HG02885 (cell line): ENCODE measurements around the gene GGNBP2.
"Not testable (repeated sequence)": the region's sequence is repeated elsewhere in the genome, so short reads cannot be mapped to it uniquely, and the experiment has no call there.

Experiments
- ATAC-seq: cut with Tn5 transposase; IDR thresholded peaks from one replicate; pipeline ENCODE4 v1.9.1; 2021; ENCODE audit warnings: mild to moderate bottlenecking; ENCODE audit not compliant: unreplicated experiment, poor library complexity

GGNBP2 gene

GRCh38 chr17:36599546-36600250 lies 55.0 kb downstream of the GGNBP2 start:
- ATAC-seq, result no peak

- no peak for ATAC-seq
These were observed 55.7 kb downstream of the GGNBP2 start for GRCh38 chr17:36600465-36600864.

GRCh38 chr17:36600936-36601302 lies 56.2 kb downstream of the GGNBP2 start:
- ATAC-seq, result no peak

- peak; percentile 87 for ATAC-seq
These were observed 56.7 kb downstream of the GGNBP2 start, which contains the start of gene MRM1 for GRCh38 chr17:36601303-36602029. Gene MRM1 (plus strand): TSS chr17:36601583. CDS start chr17:36601811, 228 bp downstream.

- no peak for ATAC-seq
These were observed 57.5 kb downstream of the GGNBP2 start for GRCh38 chr17:36602030-36602748.

- no peak for ATAC-seq
These were observed 58.2 kb downstream of the GGNBP2 start for GRCh38 chr17:36602924-36603384.

GRCh38 chr17:36605028-36605427 lies 60.3 kb downstream of the GGNBP2 start:
- not testable (repeated sequence) for ATAC-seq

GRCh38 chr17:36608280-36608679 lies 63.6 kb downstream of the GGNBP2 start:
- ATAC-seq, result no peak

- ATAC-seq, result no peak
These were observed 64.2 kb downstream of the GGNBP2 start for GRCh38 chr17:36608794-36609497.

GRCh38 chr17:36609498-36609862 lies 64.8 kb downstream of the GGNBP2 start:
- ATAC-seq, result no peak

- no peak for ATAC-seq
These were observed 65.8 kb downstream of the GGNBP2 start for GRCh38 chr17:36610474-36610873.

GRCh38 chr17:36611345-36612072 lies 66.8 kb downstream of the GGNBP2 start:
- no peak for ATAC-seq

- ATAC-seq, result no peak
These were observed 67.6 kb downstream of the GGNBP2 start for GRCh38 chr17:36612323-36612722.

- ATAC-seq, result no peak
These were observed 68.4 kb downstream of the GGNBP2 start for GRCh38 chr17:36613155-36613554.

GRCh38 chr17:36614081-36614480 lies 69.4 kb downstream of the GGNBP2 start:
- ATAC-seq, result no peak

GRCh38 chr17:36614933-36615332 lies 70.2 kb downstream of the GGNBP2 start:
- no peak for ATAC-seq

GRCh38 chr17:36616061-36617029 lies 71.6 kb downstream of the GGNBP2 start:
- no peak for ATAC-seq

GRCh38 chr17:36617773-36618172 lies 73.1 kb downstream of the GGNBP2 start:
- no peak for ATAC-seq

GRCh38 chr17:36623281-36623680 lies 78.6 kb downstream of the GGNBP2 start:
- no peak for ATAC-seq
